Right lobe of liver (tissue), 6 donors: Measurements from ENCODE around the gene FBXO27. TPM values are rescaled to one million over a fixed set of nuclear protein-coding genes. Genes with fewer than 3 reads are reported as not detected.

ENCODE experiments used
- ATAC-seq, 4 donors: fragments of 200-7000 bp; cut with Tn5 transposase; one replicate each; pipeline ENCODE4 v1.9.1; 2020; ENCODE audit warnings: mild to moderate bottlenecking in 4 of 4, moderate library complexity in 4 of 4
- DNase-seq, 3 donors: peaks; one replicate each; pipeline ENCODE4 v3.0.0-alpha.2; 2020
- H3K27ac ChIP-seq, 3 donors: fragments of 200-600 bp; one replicate each; pipeline ENCODE4 v1.8.0; 2022
- H3K27me3 ChIP-seq, 2 donors: fragments of 200-600 bp; one replicate each; pipeline ENCODE4 v1.8.0; 2022
- H3K36me3 ChIP-seq, 4 donors: fragments of 200-600 bp; sonication (generic) in 1 of 4; one replicate each; pipeline versions ENCODE4 v1.5.1 to v1.8.0; 2017 to 2022; ENCODE audit warnings: control low read depth in 1 of 4
- H3K4me1 ChIP-seq, 4 donors: fragments of 200-600 bp; sonication (generic) in 1 of 4; one replicate each; pipeline versions ENCODE4 v1.5.1 to v1.8.0; 2017 to 2022; ENCODE audit warnings: control low read depth in 1 of 4
- H3K4me3 ChIP-seq, 3 donors: fragments of 200-600 bp; one replicate each; pipeline ENCODE4 v1.8.0; 2022
- H3K9me3 ChIP-seq, 4 donors: fragments of 200-600 bp; sonication (generic) in 1 of 4; one replicate each; pipeline versions ENCODE4 v1.5.1 to v1.8.0; 2017 to 2022; ENCODE audit warnings: control low read depth in 1 of 4
- POLR2A ChIP-seq: fragments of 450-650 bp; IDR thresholded peaks from one replicate; pipeline ENCODE4 v1.6.1; 2017; ENCODE audit warnings: antibody characterized with exemption, mild to moderate bottlenecking
- WGBS: methylation state at CpG from one replicate; pipeline ENCODE4 v1.1.6; 2018; ENCODE audit warnings: low coverage, low lambda C conversion rate; ENCODE audit not compliant: insufficient coverage; ENCODE audit errors: missing lambda C conversion rate; 5-methylcytosine and 5-hydroxymethylcytosine counted together
- intact Hi-C, 2 donors: fragments of 100-400 bp; cut with DNase I; formaldehyde crosslinking; loops; one replicate each; pipeline versions ENCODE4 v1.11.2 to v1.14.1; 2022
- total RNA-seq, 6 experiments: library from RNA; depleted of rRNA in 2 of 6; stranded (reverse); fragments of >200 nt in 2 of 6; fragmentation: NEBNext Ultra II Directional in 3 of 6; extraction: Animal tissue kit (Norgen Biotek cat#: 25700) in 3 of 6; gene quantifications; one replicate each; pipeline versions ENCODE4 v1.1.0 to v1.2.4, GENCODE V29; 2016 to 2023
- TF ChIP-seq, protein P1 (sequence below), 4 donors: fragments of 200-600 bp in 3 of 4; fragments of 450-650 bp in 1 of 4; IDR thresholded peaks; one replicate each; pipeline versions ENCODE4 v1.5.1 to v1.8.0; 2016 to 2022; ENCODE audit warnings: antibody characterized with exemption in 4 of 4, mild to moderate bottlenecking in 2 of 4
- donor health status: DM: no; HTN: yes; CAD: no.
- donor health status: DM: no; HTN: no; CAD: no.
- donor health status: DM: no; HTN: no; CAD: no.
- donor health status: DM: no; HTN: yes; CAD: no.
- donor health status: DM: no; HTN: yes; CAD: no.

The FBXO27 gene
- total RNA-seq, 6 experiments from 2014 or later: 3.7 to 15.5 (median 7.6) TPM

GRCh38 chr19:39014037-39014436, 18.3 kb downstream of the FBXO27 start:
- Histone ChIP-seq H3K36me3 (no peaks in the 10 kb centered on the region), H3K27ac (no peak overlapping the region), H3K27me3 (no peaks in the 10 kb centered on the region), H3K9me3 (no peaks in the 10 kb centered on the region), H3K4me3 (no peak overlapping the region), H3K4me1 (no peaks in the 10 kb centered on the region)
- no peak for ATAC-seq
- WGBS: 50% methylated on average over 1 of the region's 7 CpGs
- intact Hi-C loops: no loop called here
- no peak for DNase-seq
- TF ChIP-seq POLR2A: no peak
- TF ChIP-seq, protein P1, sequence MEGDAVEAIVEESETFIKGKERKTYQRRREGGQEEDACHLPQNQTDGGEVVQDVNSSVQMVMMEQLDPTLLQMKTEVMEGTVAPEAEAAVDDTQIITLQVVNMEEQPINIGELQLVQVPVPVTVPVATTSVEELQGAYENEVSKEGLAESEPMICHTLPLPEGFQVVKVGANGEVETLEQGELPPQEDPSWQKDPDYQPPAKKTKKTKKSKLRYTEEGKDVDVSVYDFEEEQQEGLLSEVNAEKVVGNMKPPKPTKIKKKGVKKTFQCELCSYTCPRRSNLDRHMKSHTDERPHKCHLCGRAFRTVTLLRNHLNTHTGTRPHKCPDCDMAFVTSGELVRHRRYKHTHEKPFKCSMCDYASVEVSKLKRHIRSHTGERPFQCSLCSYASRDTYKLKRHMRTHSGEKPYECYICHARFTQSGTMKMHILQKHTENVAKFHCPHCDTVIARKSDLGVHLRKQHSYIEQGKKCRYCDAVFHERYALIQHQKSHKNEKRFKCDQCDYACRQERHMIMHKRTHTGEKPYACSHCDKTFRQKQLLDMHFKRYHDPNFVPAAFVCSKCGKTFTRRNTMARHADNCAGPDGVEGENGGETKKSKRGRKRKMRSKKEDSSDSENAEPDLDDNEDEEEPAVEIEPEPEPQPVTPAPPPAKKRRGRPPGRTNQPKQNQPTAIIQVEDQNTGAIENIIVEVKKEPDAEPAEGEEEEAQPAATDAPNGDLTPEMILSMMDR (IDR thresholded peaks at IDR 0.05): no peak

DNA sequence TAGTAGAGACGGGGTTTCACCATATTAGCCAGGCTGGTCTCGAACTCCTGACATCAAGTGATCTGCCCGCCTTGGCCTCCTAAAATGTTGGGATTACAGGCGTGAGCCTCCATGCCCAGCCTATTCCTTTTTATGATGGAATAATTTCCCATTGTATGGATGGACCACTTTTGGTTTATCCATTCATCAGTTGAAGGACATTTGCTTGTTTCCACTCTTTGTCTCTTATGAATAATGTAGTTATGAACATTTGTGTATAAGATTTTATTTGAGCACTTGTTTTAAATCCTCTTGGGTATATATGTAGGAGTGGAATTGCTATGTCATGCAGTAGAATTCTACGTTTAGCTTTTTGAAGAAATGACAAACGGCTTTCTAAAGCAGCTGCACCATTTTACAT, 23.3 kb downstream of the FBXO27 start:
- no peaks in the 10 kb centered on the region for H3K27me3 ChIP-seq
- no peaks in the 10 kb centered on the region for H3K36me3 ChIP-seq
- no peak overlapping the region for H3K27ac ChIP-seq
- no peaks in the 10 kb centered on the region for H3K4me1 ChIP-seq
- 92% methylated on average over 6 of the region's 6 CpGs for WGBS
- H3K9me3 ChIP-seq: no peaks in the 10 kb centered on the region
- intact Hi-C loops: no loop called here
- TF ChIP-seq, protein P1 (IDR thresholded peaks at IDR 0.05): no peak
- DNase-seq (no peak), ATAC-seq (no peak)
- H3K4me3 ChIP-seq: no peak overlapping the region

- H3K36me3 ChIP-seq: no peaks in the 10 kb centered on the region
- intact Hi-C loops: no loop called here
- H3K27ac ChIP-seq: no peak overlapping the region
- ATAC-seq (no peak), DNase-seq (no peak)
- TF ChIP-seq, protein P1 (IDR thresholded peaks at IDR 0.05): no peak
- TF ChIP-seq POLR2A: no peak
- no peak overlapping the region for H3K4me3 ChIP-seq
- H3K9me3 ChIP-seq: no peaks in the 10 kb centered on the region
- H3K4me1 ChIP-seq: no peaks in the 10 kb centered on the region
- H3K27me3 ChIP-seq: no peaks in the 10 kb centered on the region
- 89% methylated on average over 6 of the region's 6 CpGs for WGBS
Measured at GRCh38 chr19:39008137-39008536, 24.2 kb downstream of the FBXO27 start.

GRCh38 chr19:39007096-39007495, 25.3 kb downstream of the FBXO27 start:
- no peak for ATAC-seq
- WGBS: 68% methylated on average over 2 of the region's 3 CpGs

More at GRCh38 chr19:39007096-39007495, 25.3 kb downstream of the FBXO27 start:
- Histone ChIP-seq H3K9me3 (no peaks in the 10 kb centered on the region), H3K27me3 (no peaks in the 10 kb centered on the region), H3K27ac (no peak overlapping the region), H3K4me1 (no peaks in the 10 kb centered on the region), H3K4me3 (no peak overlapping the region), H3K36me3 (no peaks in the 10 kb centered on the region)
- TF ChIP-seq, protein P1 (IDR thresholded peaks at IDR 0.05): no peak
- TF ChIP-seq POLR2A: no peak
- intact Hi-C loops: no loop called here
- no peak for DNase-seq
